ENCODE measurements around the gene SLC46A3.
"Not testable (repeated sequence)": the region's sequence is repeated elsewhere in the genome, so short reads cannot be mapped to it uniquely, and the experiment has no call there.

SLC46A3 gene

GRCh38 chr13:28683169-28683568 lies 35.6 kb downstream of the SLC46A3 start:
- not testable (repeated sequence) for DNase-seq (ENCODE audit: low read depth in 2 of 2)

GRCh38 chr13:28680541-28680940 lies 38.2 kb downstream of the SLC46A3 start:
- no peak for DNase-seq (ENCODE audit: low read depth in 2 of 2)

- DNase-seq (ENCODE audit: low read depth in 2 of 2): no peak
Measured at GRCh38 chr13:28679628-28680027, 39.1 kb downstream of the SLC46A3 start.

- no peak for DNase-seq (ENCODE audit: low read depth in 2 of 2)
Measured at GRCh38 chr13:28678809-28679208, 40.0 kb downstream of the SLC46A3 start.

GRCh38 chr13:28671126-28671792 lies 47.5 kb downstream of the SLC46A3 start:
- no peak for DNase-seq (ENCODE audit: low read depth in 2 of 2)

GRCh38 chr13:28666897-28667488 lies 51.8 kb downstream of the SLC46A3 start:
- no peak for DNase-seq (ENCODE audit: low read depth in 2 of 2)

- no peak for DNase-seq (ENCODE audit: low read depth in 2 of 2)
Measured at GRCh38 chr13:28659621-28659970, 59.2 kb downstream of the SLC46A3 start.

GRCh38 chr13:28658796-28659620 lies 59.8 kb downstream of the SLC46A3 start, which contains the start of gene POMP:
Gene POMP (plus strand): TSS chr13:28659130. CDS start chr13:28659185, 55 bp downstream.
- DNase-seq (ENCODE audit: low read depth in 2 of 2): peak; percentile 88 to 92

- DNase-seq (ENCODE audit: low read depth in 2 of 2): no peak
Measured at GRCh38 chr13:28658539-28658795, 60.3 kb downstream of the SLC46A3 start.

- DNase-seq (ENCODE audit: low read depth in 2 of 2): no peak
Measured at GRCh38 chr13:28657784-28658538, 60.8 kb downstream of the SLC46A3 start.

GRCh38 chr13:28655561-28655960 lies 63.2 kb downstream of the SLC46A3 start:
- no peak for DNase-seq (ENCODE audit: low read depth in 2 of 2)

- DNase-seq (ENCODE audit: low read depth in 2 of 2): no peak
Measured at GRCh38 chr13:28654276-28654675, 64.5 kb downstream of the SLC46A3 start.

- no peak for DNase-seq (ENCODE audit: low read depth in 2 of 2)
Measured at GRCh38 chr13:28653111-28653510, 65.7 kb downstream of the SLC46A3 start.

GRCh38 chr13:28651810-28652401 lies 66.9 kb downstream of the SLC46A3 start:
- no peak for DNase-seq (ENCODE audit: low read depth in 2 of 2)

GRCh38 chr13:28650284-28650683 lies 68.5 kb downstream of the SLC46A3 start:
- no peak for DNase-seq (ENCODE audit: low read depth in 2 of 2)
